CD4-positive, alpha-beta T cell treated with Interleukin-1 beta for 1 hour (primary cell): Measurements from ENCODE around the gene ACSF2.
A peak's percentile ranks its signal among the peaks of the same experiment; 100 is the strongest.

Experiments used
- DNase-seq, 2 donors: peaks; one replicate each; pipeline ENCODE4 v3.0.0-alpha.2; 2020 to 2022

Gene ACSF2

GRCh38 chr17:50506298-50506697, 80.3 kb downstream of the ACSF2 start:
- no peak for DNase-seq

- peak; percentile 80 to 89 for DNase-seq
Observed at GRCh38 chr17:50507871-50508572, 82.0 kb downstream of the ACSF2 start, which contains the start of gene MYCBPAP. TSS of gene MYCBPAP (plus strand) at chr17:50508439. CDS start at chr17:50508675, 236 bp downstream.

GRCh38 chr17:50508573-50509460, 82.8 kb downstream of the ACSF2 start:
- no peak for DNase-seq

- peak; percentile 54 to 71 for DNase-seq
Observed at GRCh38 chr17:50511058-50511457, 85.0 kb downstream of the ACSF2 start.

- no peak for DNase-seq
Observed at GRCh38 chr17:50513495-50513894, 87.5 kb downstream of the ACSF2 start.

DNA sequence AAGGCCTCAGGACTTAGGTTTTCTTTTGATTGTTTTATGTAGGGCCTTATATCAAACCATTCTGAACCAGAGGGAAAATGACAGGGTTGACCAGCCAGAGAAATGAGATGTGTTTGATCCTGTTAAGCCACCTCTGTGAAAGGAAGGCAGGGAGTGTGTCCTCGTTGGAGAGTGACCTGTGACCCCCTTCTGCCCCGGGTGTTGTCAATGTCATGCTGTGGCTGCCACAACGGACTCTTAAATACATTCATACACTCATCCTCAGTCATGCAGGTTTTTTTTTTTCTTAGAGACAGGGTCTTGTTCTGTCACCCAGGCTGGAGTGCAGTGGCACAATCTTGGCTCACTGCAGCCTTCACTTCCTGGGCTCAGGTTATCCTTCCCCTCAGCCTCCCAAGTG, 88.4 kb downstream of the ACSF2 start:
- no peak for DNase-seq

- no peak for DNase-seq
Observed at GRCh38 chr17:50514936-50515702, 89.1 kb downstream of the ACSF2 start.

GRCh38 chr17:50517011-50517410, 91.0 kb downstream of the ACSF2 start:
- DNase-seq = no peak

- no peak for DNase-seq
Observed at GRCh38 chr17:50517504-50518383, 91.7 kb downstream of the ACSF2 start.

- no peak for DNase-seq
Observed at GRCh38 chr17:50518384-50519023, 92.5 kb downstream of the ACSF2 start.

DNA sequence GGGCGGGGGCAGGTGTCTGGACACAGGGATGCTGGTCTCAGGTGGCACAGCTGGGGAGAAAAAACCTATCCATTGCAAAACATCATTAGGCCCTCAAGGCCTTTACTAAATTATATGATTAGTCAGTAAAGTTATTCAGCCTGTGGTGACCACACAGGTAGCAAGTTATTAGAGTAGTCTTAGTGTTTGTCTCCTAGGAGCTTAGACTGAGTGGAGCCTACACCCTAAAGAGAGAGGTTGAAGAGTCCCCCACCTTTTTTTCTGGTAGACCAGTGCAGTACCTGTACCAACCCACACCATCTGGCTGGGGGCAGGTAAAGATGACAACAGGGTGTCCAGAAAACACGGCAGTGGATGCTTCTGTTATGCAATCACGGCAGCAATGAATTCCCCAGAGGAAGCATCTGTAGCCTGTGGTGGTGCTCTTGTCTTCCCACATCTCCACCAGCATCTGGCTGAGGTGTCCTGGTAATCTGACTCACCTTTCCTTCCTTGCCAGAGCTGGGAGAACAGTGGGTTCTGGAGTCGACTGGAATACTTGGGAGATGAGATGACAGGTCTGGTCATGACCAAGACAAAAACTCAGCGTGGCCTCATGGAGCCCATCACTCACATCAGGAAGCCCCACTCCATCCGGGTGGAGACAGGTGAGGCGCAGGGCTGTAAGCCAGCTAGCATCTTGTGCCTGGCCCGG, 93.3 kb downstream of the ACSF2 start:
- no peak for DNase-seq

GRCh38 chr17:50520483-50520882, 94.5 kb downstream of the ACSF2 start:
- no peak for DNase-seq

GRCh38 chr17:50521514-50521913, 95.5 kb downstream of the ACSF2 start:
- DNase-seq = no peak

GRCh38 chr17:50522766-50523165, 96.7 kb downstream of the ACSF2 start:
- DNase-seq = no peak

- DNase-seq = no peak
Observed at GRCh38 chr17:50523208-50523607, 97.2 kb downstream of the ACSF2 start.
